Activated gamma-delta T cell treated with anti-CD3 and anti-CD28 coated beads, Interleukin-2, amount 50 U/mL, for 16 hours (primary cell): ENCODE results near the gene OSBPL3.
A peak's percentile ranks its signal among the peaks of the same experiment; 100 is the strongest.

Experiments used
- DNase-seq: peaks from one replicate; pipeline ENCODE4 v3.0.0-alpha.2; 2020; ENCODE audit warnings: low read depth

Gene OSBPL3

GRCh38 chr7:24980534-24981170 lies 674 bp upstream of the OSBPL3 start:
- DNase-seq, result no peak

DNA sequence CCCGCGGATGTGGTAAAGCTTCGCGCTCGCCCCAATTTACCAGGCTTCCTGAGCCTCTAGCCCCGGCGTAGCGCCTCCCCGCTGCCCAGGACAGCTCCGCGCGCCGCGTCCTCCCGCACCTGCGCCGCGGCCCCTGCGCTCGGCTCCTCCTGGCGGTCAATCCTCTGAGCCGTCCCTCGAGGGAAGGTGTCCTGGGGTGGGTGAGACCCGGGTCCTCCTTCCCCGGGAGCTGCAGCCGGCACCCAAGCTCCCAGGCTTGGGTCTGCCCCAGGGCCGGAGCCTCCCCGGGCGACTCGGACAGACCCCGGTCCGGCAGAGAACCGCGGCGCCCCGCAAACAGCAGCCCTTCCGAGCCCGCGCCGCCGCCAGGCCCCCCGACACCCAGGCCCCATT lies 512 bp downstream of the OSBPL3 start:
- DNase-seq, result peak; percentile 62

DNA sequence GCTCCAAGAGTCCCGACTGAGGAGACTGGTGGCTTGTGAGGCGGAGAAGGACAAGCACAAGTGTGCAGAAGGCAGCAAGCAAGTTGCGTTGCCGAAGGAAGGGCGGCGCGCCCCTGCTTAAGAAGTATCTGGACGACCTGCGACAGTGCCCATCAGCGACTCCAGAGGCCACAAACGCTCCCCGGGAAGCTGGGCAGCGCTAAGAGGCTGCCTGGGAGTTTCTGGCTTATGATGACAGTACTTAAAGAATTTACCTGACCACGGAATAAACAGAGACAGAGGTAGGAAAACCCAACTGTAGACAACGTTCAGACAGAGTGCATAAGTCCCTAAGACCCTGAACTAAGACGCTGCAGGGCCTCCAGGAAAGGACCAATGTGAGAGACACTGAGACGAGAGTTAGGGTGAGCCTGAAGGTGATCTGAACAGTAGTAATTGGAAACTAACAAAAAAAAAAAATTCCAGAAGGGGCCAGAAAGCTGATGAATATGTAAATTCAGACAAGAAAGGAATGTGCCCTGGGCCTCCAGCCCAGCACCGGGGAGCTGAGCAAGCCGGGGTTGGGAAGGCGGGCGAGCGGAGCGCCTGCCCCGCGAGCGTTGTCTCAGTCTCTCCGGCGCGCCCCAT lies 1.0 kb downstream of the OSBPL3 start:
- DNase-seq, result no peak

DNA sequence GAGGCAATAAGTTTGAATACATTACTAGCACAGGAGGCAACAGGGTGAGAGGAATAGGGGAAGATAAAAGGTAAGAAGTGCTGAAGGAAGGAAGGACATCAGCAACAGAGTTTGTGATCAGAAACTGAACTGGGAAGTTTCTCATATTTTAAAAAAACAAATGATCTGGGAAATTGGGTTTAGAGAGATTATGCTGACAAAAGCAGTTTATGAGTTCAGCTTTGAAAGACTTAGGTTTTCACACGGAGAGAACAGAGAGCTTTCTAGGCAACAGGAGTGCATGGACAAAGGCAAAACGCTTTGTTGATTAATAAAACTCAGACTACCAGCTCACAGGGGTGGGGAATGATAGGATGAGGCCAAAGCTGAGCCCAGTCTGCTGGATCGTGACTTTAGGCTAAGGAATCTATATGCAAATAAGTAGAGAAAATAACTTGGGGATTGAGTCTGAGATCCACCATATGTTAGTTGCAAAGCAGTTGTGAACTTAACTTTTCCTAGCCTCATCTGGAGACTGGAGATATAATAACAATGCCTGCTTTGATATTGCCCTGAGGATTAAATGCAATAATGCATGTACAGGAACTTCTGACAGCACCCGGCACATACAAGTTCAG lies 4.2 kb downstream of the OSBPL3 start:
- DNase-seq, result no peak

- no peak for DNase-seq
These were observed 4.8 kb downstream of the OSBPL3 start for GRCh38 chr7:24975172-24975571.

DNA sequence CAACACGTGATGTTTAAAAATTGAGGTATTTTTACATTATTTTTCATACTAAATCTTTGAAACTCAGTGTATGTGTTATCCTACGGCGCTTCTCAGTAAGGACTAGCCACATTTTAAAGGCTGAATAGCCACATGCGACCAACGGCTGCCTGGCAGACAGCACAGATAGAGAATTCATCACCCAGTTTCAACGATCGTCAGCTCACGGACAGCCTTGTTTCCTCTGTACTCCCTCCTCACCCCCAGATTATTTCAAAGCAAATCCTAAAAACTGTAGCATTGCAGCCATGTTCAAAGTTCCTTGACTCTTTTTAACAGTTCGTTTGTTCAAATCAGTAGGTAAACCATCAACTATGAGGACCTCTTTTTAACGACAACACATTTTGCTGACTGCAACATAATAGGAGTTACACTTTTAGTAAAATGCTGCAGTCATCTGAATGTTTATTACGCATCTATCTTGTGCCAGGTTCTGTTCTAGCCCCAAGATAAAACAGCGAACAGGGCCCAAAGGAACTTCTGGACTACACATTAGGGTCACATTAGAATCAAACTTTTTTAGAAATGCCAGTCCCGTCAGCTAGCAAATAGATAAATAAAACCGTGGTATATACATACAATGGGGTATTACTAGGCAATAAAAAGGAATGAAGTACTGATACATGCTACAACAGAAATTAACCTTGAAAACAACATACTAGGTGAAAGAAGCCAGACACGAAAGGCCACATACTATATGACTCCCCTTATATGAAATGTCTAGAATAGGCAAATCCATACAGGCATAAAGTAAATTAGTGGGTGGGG lies 5.7 kb downstream of the OSBPL3 start:
- DNase-seq, result no peak

- no peak for DNase-seq
These were observed 7.0 kb downstream of the OSBPL3 start for GRCh38 chr7:24972991-24973390.

DNA sequence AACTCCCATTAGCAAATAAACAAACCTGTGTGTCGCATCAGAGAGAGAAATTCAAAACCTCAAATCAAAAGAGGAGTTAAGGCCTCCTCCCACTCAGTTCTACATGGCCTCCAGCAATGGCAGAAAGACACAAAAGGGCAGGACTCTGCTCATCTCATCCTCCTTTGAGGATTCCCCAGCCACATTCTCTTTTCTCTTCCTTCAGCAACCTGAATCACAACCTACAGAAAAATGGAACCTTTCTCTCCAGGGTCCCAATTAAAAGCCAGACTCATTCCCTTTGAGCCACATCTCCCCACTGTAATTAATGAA lies 7.9 kb downstream of the OSBPL3 start:
- no peak for DNase-seq

DNA sequence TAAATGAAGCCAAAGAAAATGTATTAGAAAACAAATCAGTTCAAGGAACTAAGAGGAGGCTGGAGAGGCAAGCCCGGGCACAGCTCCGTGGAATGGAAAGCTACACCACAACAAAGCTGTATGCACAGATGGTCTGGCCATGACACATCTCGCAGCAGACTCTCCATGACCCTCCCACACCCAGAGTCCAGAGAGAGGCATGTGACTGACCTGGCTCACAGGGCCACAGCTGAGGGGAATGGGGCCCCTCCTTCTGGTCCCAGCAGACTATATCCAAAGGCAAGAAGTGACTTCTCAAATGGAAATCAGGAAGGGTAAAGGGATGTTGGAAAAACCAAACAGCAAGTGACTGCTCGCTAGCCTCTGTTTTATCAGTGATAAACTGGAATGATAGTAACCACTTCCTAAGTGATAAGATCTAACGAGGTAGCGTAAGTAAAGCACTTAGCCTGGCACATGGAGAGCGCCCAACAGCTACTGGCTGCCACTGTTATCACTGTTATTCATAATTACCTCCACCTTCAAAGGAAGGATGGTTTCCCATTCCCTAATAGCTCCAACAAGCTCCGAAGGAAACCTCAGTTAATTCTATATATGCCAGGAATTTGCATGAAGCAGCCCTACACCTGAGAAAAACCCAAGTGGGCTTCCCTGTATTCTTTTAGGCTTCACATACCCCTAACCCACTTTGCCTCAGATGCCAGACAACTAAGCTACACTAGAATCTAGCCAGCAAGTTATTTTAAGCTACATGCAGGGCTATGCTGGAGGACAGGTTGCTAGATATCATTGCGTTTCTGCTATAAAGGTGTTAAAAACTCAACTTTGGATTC lies 8.4 kb downstream of the OSBPL3 start:
- no peak for DNase-seq

DNA sequence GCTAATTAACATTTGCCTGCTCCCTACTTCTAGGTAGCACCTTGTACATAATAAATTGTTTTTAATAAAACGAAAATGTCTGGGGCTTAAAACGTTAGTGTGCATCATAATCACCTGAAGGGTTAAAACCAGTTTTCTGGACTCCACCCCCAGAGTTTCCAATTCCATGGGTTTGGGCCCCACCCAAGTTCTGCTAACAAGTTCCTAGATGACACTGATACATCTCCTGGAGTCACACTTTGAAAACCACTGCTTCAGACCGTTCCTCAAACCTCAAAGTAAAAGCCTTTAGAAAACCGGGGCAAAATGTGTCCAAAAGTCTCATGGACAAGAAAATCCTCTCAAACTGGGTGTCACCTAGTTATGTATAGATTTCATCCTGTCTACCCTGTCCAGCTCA lies 9.3 kb downstream of the OSBPL3 start:
- no peak for DNase-seq

GRCh38 chr7:24968165-24968564 lies 11.8 kb downstream of the OSBPL3 start:
- no peak for DNase-seq

- DNase-seq, result no peak
These were observed 12.3 kb downstream of the OSBPL3 start for GRCh38 chr7:24967696-24968095.

DNA sequence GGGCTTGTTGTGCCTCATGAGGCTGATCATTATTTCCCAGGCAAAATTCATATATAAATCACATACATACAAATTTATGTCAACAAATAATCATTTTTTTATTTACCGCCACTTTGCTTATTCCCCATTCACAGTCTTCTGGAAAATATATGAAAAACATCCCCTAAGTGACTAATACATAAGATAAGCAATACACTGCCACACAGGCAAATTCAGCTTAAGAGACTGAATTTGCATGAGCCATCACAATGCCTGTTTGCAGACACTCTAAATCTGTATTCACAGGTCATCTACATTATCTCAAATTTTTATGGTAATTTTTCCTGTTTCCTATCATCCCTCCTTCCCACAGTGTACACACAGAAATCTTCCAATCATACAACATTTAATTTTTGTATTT lies 13.2 kb downstream of the OSBPL3 start:
- DNase-seq, result no peak

GRCh38 chr7:24965831-24966708 lies 13.9 kb downstream of the OSBPL3 start:
- DNase-seq, result no peak

GRCh38 chr7:24964191-24964590 lies 15.8 kb downstream of the OSBPL3 start:
- DNase-seq, result no peak

DNA sequence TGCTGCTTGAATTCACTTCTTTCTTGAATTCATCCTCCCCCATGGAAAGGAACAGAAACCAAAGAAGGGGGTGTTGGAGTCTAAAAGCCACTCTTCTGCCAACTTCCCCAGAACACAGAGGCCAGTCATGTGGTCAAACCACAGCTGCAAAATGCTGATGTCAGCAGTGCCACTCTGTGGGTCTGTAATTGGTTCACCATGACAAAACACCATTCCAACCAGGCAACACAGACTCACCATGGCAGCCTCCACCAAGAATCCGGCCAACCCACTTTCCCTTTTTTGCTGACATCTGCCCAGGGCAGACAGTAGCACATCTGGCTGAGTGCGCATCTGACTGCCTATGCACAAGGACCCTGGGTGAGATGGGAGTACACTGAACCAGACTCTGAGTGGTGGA lies 16.8 kb downstream of the OSBPL3 start:
- no peak for DNase-seq

GRCh38 chr7:24962418-24962962 lies 17.5 kb downstream of the OSBPL3 start:
- no peak for DNase-seq

DNA sequence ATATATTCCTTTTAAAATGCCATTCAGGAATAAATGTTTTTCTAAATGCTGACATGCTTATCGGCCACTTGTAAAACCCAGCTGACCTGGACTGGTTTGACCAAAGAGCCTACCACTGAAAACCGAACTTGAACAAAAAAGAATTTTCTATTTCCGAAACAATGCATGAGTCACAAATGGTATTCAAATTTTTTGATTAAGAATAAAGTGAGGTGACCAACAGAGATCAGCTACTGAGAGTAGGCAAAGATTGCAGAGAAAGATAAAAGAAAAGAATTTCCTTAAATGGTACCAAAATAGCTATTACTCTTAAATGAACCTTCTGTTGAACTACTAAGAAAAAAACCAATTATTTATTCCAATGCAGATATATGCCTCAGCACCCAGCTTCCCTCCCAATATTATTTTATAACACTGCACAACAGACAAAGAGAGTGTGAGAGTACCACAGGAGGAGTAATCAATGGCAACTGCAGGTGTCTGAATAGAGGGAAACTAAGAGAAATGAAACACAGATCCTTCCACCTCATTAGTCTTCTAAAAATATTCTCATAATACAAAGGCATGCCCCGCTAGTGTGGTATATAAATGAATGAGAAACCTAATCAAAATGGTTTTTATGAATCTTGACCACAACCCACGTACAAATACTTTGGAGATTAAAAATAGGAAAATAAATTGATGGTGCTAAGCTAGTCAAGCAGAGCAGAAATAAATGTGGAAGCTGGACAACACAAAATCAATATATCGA lies 20.1 kb downstream of the OSBPL3 start:
- no peak for DNase-seq

DNA sequence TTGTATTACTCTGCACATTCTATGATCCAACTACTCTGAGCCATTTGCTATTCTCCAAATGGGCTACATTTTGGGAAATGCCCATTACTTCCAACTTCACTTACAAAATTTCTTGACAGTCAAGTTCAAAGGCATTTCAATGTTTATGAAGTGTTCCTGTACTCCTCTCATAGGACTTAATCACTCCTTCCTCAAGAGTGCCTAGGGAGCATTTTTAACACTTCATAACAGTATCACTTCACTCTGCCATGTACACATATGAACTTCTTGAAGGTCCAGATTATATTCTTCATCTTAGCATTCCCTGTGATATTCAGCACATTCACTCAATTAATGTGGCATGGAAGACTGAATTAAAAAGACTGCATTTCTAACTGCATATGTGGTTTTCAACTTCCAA lies 21.6 kb downstream of the OSBPL3 start:
- no peak for DNase-seq

GRCh38 chr7:24956021-24956420 lies 24.0 kb downstream of the OSBPL3 start:
- DNase-seq, result no peak
